Raji (cell line): ENCODE results near the gene IKBKG.
"Not testable (repeated sequence)": the region's sequence is repeated elsewhere in the genome, so short reads cannot be mapped to it uniquely, and the experiment has no call there.

ENCODE experiments used
- POLR2A ChIP-seq: IDR thresholded peaks from 2 replicates; pipeline ENCODE4 v1.6.1; 2011; ENCODE audit warnings: low read depth, low read length, control low read depth; ENCODE audit not compliant: insufficient read depth

IKBKG gene

GRCh38 chrX:154542723-154543424 is 4.5 kb upstream of the IKBKG start:
- no peak for TF ChIP-seq POLR2A

- no peak for TF ChIP-seq POLR2A
These were observed 1.6 kb upstream of the IKBKG start for GRCh38 chrX:154545673-154546274.

GRCh38 chrX:154546354-154547244 is 821 bp upstream of the IKBKG start, which contains the start of gene G6PD:
G6PD (minus strand) TSS chrX:154546846; CDS start chrX:154546155, 691 bp downstream.
- TF ChIP-seq POLR2A: peak; percentile 81

GRCh38 chrX:154548028-154548316 is 552 bp downstream of the IKBKG start:
- TF ChIP-seq POLR2A: no peak

- TF ChIP-seq POLR2A: no peak
These were observed 2.3 kb downstream of the IKBKG start for GRCh38 chrX:154549766-154550165.

GRCh38 chrX:154584585-154585183 is 37.3 kb downstream of the IKBKG start, which contains the start of gene CTAG1A:
CTAG1A (plus strand) TSS chrX:154585133; CDS start chrX:154585207, 74 bp downstream.
- TF ChIP-seq POLR2A: not testable (repeated sequence)

GRCh38 chrX:154592505-154592904 is 45.1 kb downstream of the IKBKG start:
- no peak for TF ChIP-seq POLR2A

- no peak for TF ChIP-seq POLR2A
These were observed 45.8 kb downstream of the IKBKG start for GRCh38 chrX:154593201-154593600.

- no peak for TF ChIP-seq POLR2A
These were observed 47.1 kb downstream of the IKBKG start for GRCh38 chrX:154594491-154594890.

- TF ChIP-seq POLR2A: no peak
These were observed 48.3 kb downstream of the IKBKG start for GRCh38 chrX:154595559-154596249.

- no peak for TF ChIP-seq POLR2A
These were observed 49.0 kb downstream of the IKBKG start for GRCh38 chrX:154596290-154596929.

- TF ChIP-seq POLR2A: no peak
These were observed 49.8 kb downstream of the IKBKG start for GRCh38 chrX:154597221-154597620.

- TF ChIP-seq POLR2A: no peak
These were observed 51.2 kb downstream of the IKBKG start for GRCh38 chrX:154598656-154599055.

GRCh38 chrX:154599531-154599930 is 52.1 kb downstream of the IKBKG start:
- no peak for TF ChIP-seq POLR2A
